Loucy (cell line): ENCODE data around the gene SLC7A11.

Source experiments
- CTCF ChIP-seq: fragments of 200-600 bp; sonication (generic); conservative IDR thresholded peaks from 2 replicates; pipeline ENCODE4 v1.5.1; 2014; ENCODE audit warnings: mild to moderate bottlenecking, antibody characterized with exemption, low read length
- EZH2phosphoT487 ChIP-seq: fragments of 200-600 bp; IDR thresholded peaks from 2 replicates; pipeline ENCODE4 v1.6.1; 2018; ENCODE audit warnings: antibody characterized with exemption, mild to moderate bottlenecking, moderate library complexity, borderline replicate concordance

- TF ChIP-seq CTCF: no peak
- no peak for TF ChIP-seq EZH2phosphoT487
These were observed 9.8 kb upstream of the SLC7A11 start for GRCh38 chr4:138251938-138252337.
